GM19239 (cell line): Measurements from ENCODE around the gene EHHADH.

Experiments used
- DNase-seq: peaks from one replicate; pipeline ENCODE4 v3.0.0; 2011; ENCODE audit warnings: low spot score; ENCODE audit not compliant: insufficient read length
- FAIRE-seq: peaks from 2 replicates; lab custom pipeline; 2011; peaks lifted over from hg19 to GRCh38; lab: Jason Lieb, UNC

EHHADH gene

DNA sequence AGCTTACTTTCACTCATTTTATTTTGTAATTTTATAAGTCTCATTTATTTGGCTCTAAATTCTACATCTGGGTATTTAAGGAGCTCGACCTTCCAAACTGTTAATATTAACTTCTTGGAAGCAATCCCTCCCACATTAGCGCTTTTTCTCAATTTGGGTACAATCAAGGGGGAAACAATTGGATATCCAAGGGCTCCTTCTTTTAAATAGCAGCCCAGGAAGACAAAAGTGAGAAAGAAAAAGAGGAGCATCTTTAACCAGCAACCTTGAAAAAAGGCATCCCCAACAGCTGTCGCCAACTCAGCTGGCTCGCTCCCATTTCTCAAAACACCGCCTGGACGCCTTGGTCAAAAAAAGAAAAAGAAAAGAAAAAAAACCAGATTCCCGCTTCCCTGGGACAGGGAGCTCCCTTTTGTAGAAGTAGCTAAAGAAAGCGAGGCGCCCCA is 101.9 kb downstream of the EHHADH start:
- no peak for FAIRE-seq

GRCh38 chr3:185151101-185151963 is 102.5 kb downstream of the EHHADH start:
- no peak for DNase-seq
- no peak for FAIRE-seq

More for the DNA sequence above, 101.9 kb downstream of the EHHADH start:
- no peak for DNase-seq

DNA sequence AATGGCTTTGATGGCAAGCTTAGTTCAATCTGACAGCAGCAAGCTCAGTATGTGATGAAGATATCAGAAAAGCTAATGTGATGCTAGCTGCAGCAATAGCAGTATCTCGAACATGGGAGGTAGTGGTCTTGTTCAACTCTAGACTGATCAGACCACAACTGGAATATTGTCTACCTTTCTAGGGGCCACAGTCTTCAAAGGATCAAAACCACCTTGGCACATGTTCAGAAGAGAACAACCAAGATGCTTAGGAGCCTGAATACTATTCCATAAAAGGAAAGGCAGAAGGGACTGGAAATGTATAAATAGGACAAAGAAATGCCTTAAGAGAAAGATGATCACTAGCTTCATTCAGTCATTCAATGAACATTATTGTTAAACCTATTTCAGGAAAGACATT is 103.3 kb downstream of the EHHADH start:
- FAIRE-seq (no peak), DNase-seq (no peak)

DNA sequence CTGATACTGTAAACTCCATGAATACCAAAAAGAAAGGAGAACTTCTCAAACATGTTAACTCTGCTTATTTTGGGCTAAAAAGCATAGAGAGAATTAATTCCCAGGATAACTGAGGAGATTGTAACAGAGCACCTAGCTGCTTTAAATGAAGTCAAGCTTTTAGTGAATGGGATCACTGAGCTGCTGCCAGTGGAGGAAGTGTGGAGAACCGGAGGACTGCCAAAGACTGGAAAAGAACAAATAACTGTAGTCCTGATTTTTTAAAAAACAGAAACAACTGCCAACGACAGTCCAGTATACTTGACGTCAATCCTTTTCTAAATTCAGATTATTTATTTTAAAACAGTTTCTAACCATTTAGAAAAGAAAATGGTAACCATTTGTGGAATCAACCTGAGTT is 104.3 kb downstream of the EHHADH start:
- DNase-seq (no peak), FAIRE-seq (no peak)

GRCh38 chr3:185145511-185145910 is 108.3 kb downstream of the EHHADH start:
- no peak for DNase-seq
- no peak for FAIRE-seq

DNA sequence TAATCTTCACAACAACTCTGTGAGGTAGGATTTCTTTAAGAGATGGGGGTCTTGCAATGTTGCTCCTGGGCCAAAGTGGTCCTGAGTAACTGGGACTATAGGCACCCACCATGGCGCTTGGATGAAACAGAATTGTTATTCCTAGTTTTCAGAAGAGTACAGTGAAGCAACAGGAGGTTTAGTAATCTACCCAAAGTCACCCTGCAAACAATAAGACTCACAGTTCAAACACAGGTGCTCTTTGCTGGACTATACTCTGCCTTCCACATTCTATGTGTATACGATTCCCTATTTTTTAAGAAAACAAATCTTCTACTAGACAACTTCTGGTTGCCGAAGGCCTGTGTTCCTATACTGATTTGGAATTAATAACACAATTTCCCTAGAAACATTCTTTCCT is 109.1 kb downstream of the EHHADH start:
- no peak for FAIRE-seq
- no peak for DNase-seq
